HEK293 (cell line): Measurements from ENCODE around the gene KPNA1.

Experiments
- TRIM28 ChIP-seq: IDR thresholded peaks from 2 replicates; pipeline ENCODE4 v1.6.1; 2011; ENCODE audit warnings: low read length, control low read depth, borderline replicate concordance
- ZBTB8A ChIP-seq: fragments of 450-650 bp; formaldehyde crosslinking; IDR thresholded peaks from 2 replicates; pipeline ENCODE4 v1.5.1; 2016; ENCODE audit warnings: missing biosample characterization, missing genetic modification characterization
- ZFP69B ChIP-seq: fragments of 450-650 bp; formaldehyde crosslinking; IDR thresholded peaks from 2 replicates; pipeline ENCODE4 v1.5.1; 2016; ENCODE audit warnings: missing biosample characterization, missing genetic modification characterization
- ZNF138 ChIP-seq: fragments of 450-650 bp; formaldehyde crosslinking; IDR thresholded peaks from 2 replicates; pipeline ENCODE4 v1.5.1; 2016; ENCODE audit warnings: missing biosample characterization, missing genetic modification characterization, borderline replicate concordance
- ZNF473 ChIP-seq: fragments of 450-650 bp; formaldehyde crosslinking; IDR thresholded peaks from 2 replicates; pipeline ENCODE4 v1.5.1; 2017; ENCODE audit warnings: missing biosample characterization, missing genetic modification characterization
- TF ChIP-seq, protein P1 (sequence below): fragments of 450-650 bp; formaldehyde crosslinking; optimal IDR thresholded peaks from 2 replicates; pipeline ENCODE3; 2016; ENCODE audit warnings: missing biosample characterization, mild to moderate bottlenecking, missing genetic modification characterization
- TF ChIP-seq, protein P2 (sequence below): fragments of 450-650 bp; formaldehyde crosslinking; IDR thresholded peaks from 2 replicates; pipeline ENCODE4 v1.5.1; 2016; ENCODE audit warnings: missing biosample characterization, missing genetic modification characterization
- TF ChIP-seq, protein P3 (sequence below): sonication (generic); formaldehyde crosslinking; IDR thresholded peaks from 2 replicates; pipeline ENCODE4 v1.8.1; 2022; ENCODE audit warnings: mild to moderate bottlenecking, moderate library complexity, missing genetic modification reagents
- TF ChIP-seq, protein P4 (sequence below): fragments of 450-650 bp; formaldehyde crosslinking; IDR thresholded peaks from 2 replicates; pipeline ENCODE4 v1.5.1; 2016; ENCODE audit warnings: missing biosample characterization, missing genetic modification characterization
- TF ChIP-seq, protein P5 (sequence below): fragments of 450-650 bp; formaldehyde crosslinking; IDR thresholded peaks from 2 replicates; pipeline ENCODE4 v1.5.1; 2016; ENCODE audit warnings: missing biosample characterization, missing genetic modification characterization

DNA sequence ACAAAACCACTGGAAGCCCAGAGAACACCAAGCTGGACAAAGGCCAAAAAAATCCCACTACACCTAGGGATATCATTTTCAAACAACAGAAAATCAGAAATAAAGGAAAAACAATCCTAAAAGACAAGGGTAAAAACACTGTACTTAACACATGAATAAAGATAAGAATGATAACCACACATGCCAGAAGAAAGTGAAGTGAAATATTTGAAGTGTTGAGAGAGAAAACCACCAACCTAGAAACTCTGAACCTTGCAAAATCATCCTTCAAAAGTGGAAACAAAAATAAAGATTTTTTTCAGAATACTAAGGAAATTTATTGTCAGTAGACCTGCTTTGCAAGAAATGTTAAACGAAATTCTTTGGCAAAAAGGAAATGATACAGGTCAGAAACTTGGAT, 45.1 kb downstream of the KPNA1 start:
- TF ChIP-seq TRIM28 (no peak), ZNF138 (tag by site-specific recombination) (no peak), ZFP69B (no peak), ZBTB8A (no peak), ZNF473 (tag by site-specific recombination) (no peak)
- TF ChIP-seq, protein P1, sequence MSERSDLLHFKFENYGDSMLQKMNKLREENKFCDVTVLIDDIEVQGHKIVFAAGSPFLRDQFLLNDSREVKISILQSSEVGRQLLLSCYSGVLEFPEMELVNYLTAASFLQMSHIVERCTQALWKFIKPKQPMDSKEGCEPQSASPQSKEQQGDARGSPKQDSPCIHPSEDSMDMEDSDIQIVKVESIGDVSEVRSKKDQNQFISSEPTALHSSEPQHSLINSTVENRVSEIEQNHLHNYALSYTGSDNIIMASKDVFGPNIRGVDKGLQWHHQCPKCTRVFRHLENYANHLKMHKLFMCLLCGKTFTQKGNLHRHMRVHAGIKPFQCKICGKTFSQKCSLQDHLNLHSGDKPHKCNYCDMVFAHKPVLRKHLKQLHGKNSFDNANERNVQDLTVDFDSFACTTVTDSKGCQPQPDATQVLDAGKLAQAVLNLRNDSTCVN, result no peak
- TF ChIP-seq, protein P2, sequence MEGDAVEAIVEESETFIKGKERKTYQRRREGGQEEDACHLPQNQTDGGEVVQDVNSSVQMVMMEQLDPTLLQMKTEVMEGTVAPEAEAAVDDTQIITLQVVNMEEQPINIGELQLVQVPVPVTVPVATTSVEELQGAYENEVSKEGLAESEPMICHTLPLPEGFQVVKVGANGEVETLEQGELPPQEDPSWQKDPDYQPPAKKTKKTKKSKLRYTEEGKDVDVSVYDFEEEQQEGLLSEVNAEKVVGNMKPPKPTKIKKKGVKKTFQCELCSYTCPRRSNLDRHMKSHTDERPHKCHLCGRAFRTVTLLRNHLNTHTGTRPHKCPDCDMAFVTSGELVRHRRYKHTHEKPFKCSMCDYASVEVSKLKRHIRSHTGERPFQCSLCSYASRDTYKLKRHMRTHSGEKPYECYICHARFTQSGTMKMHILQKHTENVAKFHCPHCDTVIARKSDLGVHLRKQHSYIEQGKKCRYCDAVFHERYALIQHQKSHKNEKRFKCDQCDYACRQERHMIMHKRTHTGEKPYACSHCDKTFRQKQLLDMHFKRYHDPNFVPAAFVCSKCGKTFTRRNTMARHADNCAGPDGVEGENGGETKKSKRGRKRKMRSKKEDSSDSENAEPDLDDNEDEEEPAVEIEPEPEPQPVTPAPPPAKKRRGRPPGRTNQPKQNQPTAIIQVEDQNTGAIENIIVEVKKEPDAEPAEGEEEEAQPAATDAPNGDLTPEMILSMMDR (tag by site-specific recombination), result no peak
- TF ChIP-seq, protein P3, sequence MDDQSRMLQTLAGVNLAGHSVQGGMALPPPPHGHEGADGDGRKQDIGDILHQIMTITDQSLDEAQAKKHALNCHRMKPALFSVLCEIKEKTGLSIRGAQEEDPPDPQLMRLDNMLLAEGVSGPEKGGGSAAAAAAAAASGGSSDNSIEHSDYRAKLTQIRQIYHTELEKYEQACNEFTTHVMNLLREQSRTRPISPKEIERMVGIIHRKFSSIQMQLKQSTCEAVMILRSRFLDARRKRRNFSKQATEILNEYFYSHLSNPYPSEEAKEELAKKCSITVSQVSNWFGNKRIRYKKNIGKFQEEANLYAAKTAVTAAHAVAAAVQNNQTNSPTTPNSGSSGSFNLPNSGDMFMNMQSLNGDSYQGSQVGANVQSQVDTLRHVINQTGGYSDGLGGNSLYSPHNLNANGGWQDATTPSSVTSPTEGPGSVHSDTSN (CRISPR knock-in tag), result no peak
- TF ChIP-seq, protein P4, sequence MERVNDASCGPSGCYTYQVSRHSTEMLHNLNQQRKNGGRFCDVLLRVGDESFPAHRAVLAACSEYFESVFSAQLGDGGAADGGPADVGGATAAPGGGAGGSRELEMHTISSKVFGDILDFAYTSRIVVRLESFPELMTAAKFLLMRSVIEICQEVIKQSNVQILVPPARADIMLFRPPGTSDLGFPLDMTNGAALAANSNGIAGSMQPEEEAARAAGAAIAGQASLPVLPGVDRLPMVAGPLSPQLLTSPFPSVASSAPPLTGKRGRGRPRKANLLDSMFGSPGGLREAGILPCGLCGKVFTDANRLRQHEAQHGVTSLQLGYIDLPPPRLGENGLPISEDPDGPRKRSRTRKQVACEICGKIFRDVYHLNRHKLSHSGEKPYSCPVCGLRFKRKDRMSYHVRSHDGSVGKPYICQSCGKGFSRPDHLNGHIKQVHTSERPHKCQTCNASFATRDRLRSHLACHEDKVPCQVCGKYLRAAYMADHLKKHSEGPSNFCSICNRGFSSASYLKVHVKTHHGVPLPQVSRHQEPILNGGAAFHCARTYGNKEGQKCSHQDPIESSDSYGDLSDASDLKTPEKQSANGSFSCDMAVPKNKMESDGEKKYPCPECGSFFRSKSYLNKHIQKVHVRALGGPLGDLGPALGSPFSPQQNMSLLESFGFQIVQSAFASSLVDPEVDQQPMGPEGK, result no peak
- TF ChIP-seq, protein P5, sequence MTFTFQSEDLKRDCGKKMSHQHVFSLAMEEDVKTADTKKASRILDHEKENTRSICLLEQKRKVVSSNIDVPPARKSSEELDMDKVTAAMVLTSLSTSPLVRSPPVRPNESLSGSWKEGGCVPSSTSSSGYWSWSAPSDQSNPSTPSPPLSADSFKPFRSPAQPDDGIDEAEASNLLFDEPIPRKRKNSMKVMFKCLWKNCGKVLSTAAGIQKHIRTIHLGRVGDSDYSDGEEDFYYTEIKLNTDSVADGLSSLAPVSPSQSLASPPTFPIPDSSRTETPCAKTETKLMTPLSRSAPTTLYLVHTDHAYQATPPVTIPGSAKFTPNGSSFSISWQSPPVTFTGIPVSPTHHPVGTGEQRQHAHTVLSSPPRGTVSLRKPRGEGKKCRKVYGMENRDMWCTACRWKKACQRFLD, result no peak
